HepG2 (cell line): ENCODE results near the gene ARHGAP25. TPM values are rescaled to one million over a fixed set of nuclear protein-coding genes. Genes with fewer than 3 reads are reported as not detected.

Experiments used
- ATAC-seq: fragments of 200-7000 bp; cut with Tn5 transposase; 3 replicates; pipeline ENCODE4 v1.9.1; 2020; ENCODE audit warnings: mild to moderate bottlenecking, moderate library complexity
- BruUV-seq: library from RNA; stranded (reverse); fragments of 400-500 nt; replicated peaks from 2 replicates; lab custom pipeline; 2021; lab: Mats Ljungman, UMichigan
- CTCF ChIA-PET: fragments of 300-600 bp; formaldehyde crosslinking; extraction: SDS; loops from one replicate; lab custom pipeline; 2021; ENCODE audit warnings: low total read pairs, inconsistent platforms, low intra/inter-chr PET ratio; lab: Yijun Ruan, JAX
- POLR2A ChIA-PET: fragments of 350-600 bp; sonication (Branson Sonifier 250); formaldehyde crosslinking; loops from one replicate; lab custom pipeline; 2020; ENCODE audit warnings: antibody characterized with exemption, inconsistent platforms; lab: Yijun Ruan, JAX
- DNase-seq: peaks from one replicate; pipeline ENCODE4 v3.0.0-alpha.2; 2015; ENCODE audit warnings: low spot score
- FAIRE-seq: peaks from 3 replicates; lab custom pipeline; 2011; peaks lifted over from hg19 to GRCh38; lab: Jason Lieb, UNC
- H2AFZ ChIP-seq: one replicate; pipeline ENCODE4 v1.6.1; 2011; ENCODE audit warnings: low read length, inconsistent platforms
- H3K27ac ChIP-seq: fragments of 300-600 bp; 3 replicates; pipeline ENCODE4 v1.8.0; 2011; ENCODE audit warnings: mixed run types, mild to moderate bottlenecking, mixed read lengths, low read length, inconsistent platforms; ENCODE audit not compliant: insufficient read depth; ENCODE audit errors: extremely low read length
- H3K27me3 ChIP-seq, 2 experiments: fragments of 200-600 bp in 1 of 2; 2 replicates in 1 of 2; 3 replicates in 1 of 2; pipeline versions ENCODE4 v1.6.0 to v1.8.0; 2011; ENCODE audit warnings: low read length in 2 of 2, mild to moderate bottlenecking in 2 of 2, moderate library complexity in 2 of 2, inconsistent platforms in 1 of 2; ENCODE audit not compliant: insufficient read depth in 2 of 2, control insufficient read depth in 1 of 2
- H3K36me3 ChIP-seq, 2 experiments: fragments of 200-600 bp in 1 of 2; replicated peaks in 1 of 2; 2 replicates in 1 of 2; 3 replicates in 1 of 2; pipeline versions ENCODE4 v1.5.1 to v1.8.0; 2011; ENCODE audit warnings: low read length in 2 of 2, inconsistent platforms in 1 of 2; ENCODE audit not compliant: insufficient read depth in 2 of 2, control insufficient read depth in 1 of 2
- H3K4me1 ChIP-seq: 2 replicates; pipeline ENCODE4 v1.5.1; 2012; ENCODE audit warnings: low read length, inconsistent platforms; ENCODE audit not compliant: insufficient read depth
- H3K4me2 ChIP-seq: 2 replicates; pipeline ENCODE4 v1.6.0; 2011; ENCODE audit warnings: low read depth, low read length, inconsistent platforms
- H3K4me3 ChIP-seq, 3 experiments: fragments of 200-600 bp in 1 of 3; sonication (generic), shearing (Covaris generic) in 1 of 3; replicated peaks in 1 of 3; 2 replicates each; pipeline ENCODE4 v1.5.1; 2011 to 2016; ENCODE audit warnings: low read length in 3 of 3, inconsistent platforms in 2 of 3, low read depth in 2 of 3, mild to moderate bottlenecking in 2 of 3, control low read depth in 1 of 3, mixed read lengths in 1 of 3; ENCODE audit not compliant: insufficient read depth in 1 of 3
- H3K79me2 ChIP-seq: one replicate; pipeline ENCODE4 v1.6.1; 2011; ENCODE audit warnings: low read length, inconsistent platforms; ENCODE audit not compliant: insufficient read depth
- H3K9ac ChIP-seq: 2 replicates; pipeline ENCODE4 v1.6.0; 2011; ENCODE audit warnings: mild to moderate bottlenecking, low read depth, low read length, inconsistent platforms; ENCODE audit not compliant: insufficient read depth
- H3K9me3 ChIP-seq: 2 replicates; pipeline ENCODE4 v1.5.1; 2012; ENCODE audit warnings: mild to moderate bottlenecking, low read length
- H4K20me1 ChIP-seq: 2 replicates; pipeline ENCODE4 v1.6.0; 2011; ENCODE audit warnings: inconsistent platforms, mild to moderate bottlenecking, low read length, moderate library complexity; ENCODE audit not compliant: insufficient read depth
- NR2C2 ChIP-seq: sonication (generic); formaldehyde crosslinking; IDR thresholded peaks from 2 replicates; pipeline ENCODE4 v1.4.0; 2020; ENCODE audit warnings: missing genetic modification reagents, mild to moderate bottlenecking, moderate library complexity, borderline replicate concordance
- TOPORS ChIP-seq: sonication (generic); formaldehyde crosslinking; IDR thresholded peaks from 2 replicates; pipeline ENCODE4 v1.8.0; 2023; ENCODE audit warnings: mild to moderate bottlenecking, missing genetic modification reagents
- XBP1 ChIP-seq: sonication (generic); formaldehyde crosslinking; IDR thresholded peaks from 2 replicates; pipeline ENCODE4 v1.5.0; 2020; ENCODE audit warnings: missing genetic modification reagents
- ZNF619 ChIP-seq: sonication (generic); formaldehyde crosslinking; IDR thresholded peaks from 2 replicates; pipeline ENCODE4 v1.4.0; 2020; ENCODE audit warnings: mild to moderate bottlenecking, missing genetic modification reagents
- ZNF782 ChIP-seq: sonication (generic); formaldehyde crosslinking; IDR thresholded peaks from 2 replicates; pipeline ENCODE4 v1.4.0; 2020; ENCODE audit warnings: missing genetic modification reagents, mild to moderate bottlenecking, borderline replicate concordance
- WGBS: methylation state at CpG from one replicate; pipeline ENCODE4 v1.1.6; 2017; ENCODE audit warnings: low lambda C conversion rate; 5-methylcytosine and 5-hydroxymethylcytosine counted together
- in situ Hi-C: cut with HindIII; loops from 2 replicates; pipeline ENCODE4 v1.10.0; 2017; ENCODE audit warnings: low pct_unique_long_range_greater_than_20kb; ENCODE audit not compliant: extremely low pct_ligation_motif_present
- intact Hi-C: fragments of 100-400 bp; cut with micrococcal nuclease; formaldehyde crosslinking; loops from one replicate; pipeline ENCODE4 v1.10.0; 2022; ENCODE audit not compliant: unreplicated experiment
- polyA plus RNA-seq, 8 experiments: library from polyadenylated mRNA; depleted of rRNA in 3 of 8; stranded (reverse) in 7 of 8; unstranded in 1 of 8; fragments of >200 nt; fragmentation: Illumina TruSeq in 4 of 8; extraction: Trizol in 4 of 8; gene quantifications; 2 replicates each; pipeline versions ENCODE4 v1.2.1 to v1.2.3, GENCODE V29; 2011 to 2016; ENCODE audit warnings: low read depth in 4 of 8, missing spikeins in 1 of 8, mixed read lengths in 1 of 8; ENCODE audit not compliant: insufficient read depth in 1 of 8
- total RNA-seq, 5 experiments: library from RNA; depleted of rRNA; stranded (reverse); fragments of >200 nt; fragmentation: Illumina TruSeq; extraction: Trizol; gene quantifications; 2 replicates each; pipeline ENCODE4 v1.2.3, GENCODE V29; 2016; ENCODE audit warnings: low read depth in 1 of 5
- TF ChIP-seq, protein P1 (sequence below): sonication (generic); formaldehyde crosslinking; IDR thresholded peaks from 2 replicates; pipeline ENCODE4 v1.4.0; 2020; ENCODE audit warnings: mild to moderate bottlenecking, missing genetic modification reagents
- TF ChIP-seq, protein P2 (sequence below), 2 experiments: sonication (generic) in 1 of 2; formaldehyde crosslinking in 1 of 2; IDR thresholded peaks; 2 replicates each; pipeline versions ENCODE4 v1.5.1 to v1.6.1; 2011 to 2020; ENCODE audit warnings: borderline replicate concordance in 1 of 2, low read depth in 1 of 2, low read length in 1 of 2, mild to moderate bottlenecking in 1 of 2, missing genetic modification reagents in 1 of 2, moderate library complexity in 1 of 2

The ARHGAP25 gene
- total and polyA plus RNA-seq, 2 of the 13 experiments (the other 11 are each of a cell fraction or from before 2014, with no cell fraction given): not detected

DNA sequence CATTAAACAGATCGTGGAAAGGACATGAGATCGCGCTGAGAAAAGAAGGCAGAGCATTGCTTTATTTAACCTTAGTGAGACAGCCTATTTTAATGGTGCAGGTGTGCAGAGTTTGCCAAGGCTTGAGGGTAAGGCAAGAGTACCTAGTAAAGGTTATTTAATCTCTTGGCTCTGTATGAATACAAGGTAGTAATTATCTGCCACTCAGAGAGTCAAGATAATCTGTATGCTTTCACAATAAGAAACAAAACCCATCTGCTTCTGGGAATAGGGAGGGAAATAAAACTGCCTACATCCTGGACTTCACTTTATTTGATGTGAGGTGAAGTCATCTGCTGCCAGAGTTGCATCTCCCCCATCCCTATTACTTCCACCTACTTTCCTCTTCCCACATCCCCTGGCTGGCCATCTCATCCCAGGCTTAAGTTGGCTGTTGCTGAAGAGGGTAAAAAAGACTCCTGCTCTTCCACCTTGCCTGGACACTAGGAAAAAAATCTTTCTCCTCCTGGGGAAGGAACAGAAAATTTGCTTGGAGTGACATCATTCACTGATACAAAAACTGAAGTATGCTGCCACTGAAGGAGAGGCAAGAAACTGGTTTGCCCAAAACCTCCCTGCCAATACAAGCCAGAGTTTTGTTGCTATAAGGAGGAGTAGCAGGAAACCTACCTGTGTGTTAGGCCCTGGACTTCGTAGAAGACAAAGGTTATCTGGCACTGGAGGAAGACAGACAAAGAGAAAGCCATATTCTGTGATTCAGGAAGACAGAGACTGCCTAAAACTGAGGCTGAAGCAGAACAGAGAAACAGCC is 35.8 kb upstream of the ARHGAP25 start:
- intact Hi-C loops: no loop called here

More for the DNA sequence above, 35.8 kb upstream of the ARHGAP25 start:
- peaks cover 13% of the 10 kb centered on the region for H3K9me3 ChIP-seq
- ATAC-seq (no peak), DNase-seq (no peak)
- no peak overlapping the region for H3K9ac ChIP-seq
- BruUV-seq: no TSS peak
- H2AFZ ChIP-seq: no peak overlapping the region
- H3K36me3 ChIP-seq: no peaks in the 10 kb centered on the region
- no peak overlapping the region for H3K4me2 ChIP-seq
- H3K4me3 ChIP-seq: no peak overlapping the region
- no peaks in the 10 kb centered on the region for H4K20me1 ChIP-seq
- no peaks in the 10 kb centered on the region; a peak in 1 of 5 replicates for H3K27me3 ChIP-seq
- in situ Hi-C loops: no loop called here
- POLR2A ChIA-PET: no interaction called here
- no peaks in the 10 kb centered on the region for H3K4me1 ChIP-seq
- H3K27ac ChIP-seq: no peak overlapping the region
- TF ChIP-seq, protein P1, sequence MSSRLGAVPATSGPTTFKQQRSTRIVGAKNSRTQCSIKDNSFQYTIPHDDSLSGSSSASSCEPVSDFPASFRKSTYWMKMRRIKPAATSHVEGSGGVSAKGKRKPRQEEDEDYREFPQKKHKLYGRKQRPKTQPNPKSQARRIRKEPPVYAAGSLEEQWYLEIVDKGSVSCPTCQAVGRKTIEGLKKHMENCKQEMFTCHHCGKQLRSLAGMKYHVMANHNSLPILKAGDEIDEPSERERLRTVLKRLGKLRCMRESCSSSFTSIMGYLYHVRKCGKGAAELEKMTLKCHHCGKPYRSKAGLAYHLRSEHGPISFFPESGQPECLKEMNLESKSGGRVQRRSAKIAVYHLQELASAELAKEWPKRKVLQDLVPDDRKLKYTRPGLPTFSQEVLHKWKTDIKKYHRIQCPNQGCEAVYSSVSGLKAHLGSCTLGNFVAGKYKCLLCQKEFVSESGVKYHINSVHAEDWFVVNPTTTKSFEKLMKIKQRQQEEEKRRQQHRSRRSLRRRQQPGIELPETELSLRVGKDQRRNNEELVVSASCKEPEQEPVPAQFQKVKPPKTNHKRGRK (CRISPR knock-in tag): no peak
- TF ChIP-seq ZNF619 (no peak), ZNF782 (CRISPR knock-in tag) (no peak), TOPORS (CRISPR knock-in tag) (no peak), NR2C2 (CRISPR knock-in tag) (no peak), XBP1 (CRISPR knock-in tag) (no peak)
- TF ChIP-seq, protein P2, sequence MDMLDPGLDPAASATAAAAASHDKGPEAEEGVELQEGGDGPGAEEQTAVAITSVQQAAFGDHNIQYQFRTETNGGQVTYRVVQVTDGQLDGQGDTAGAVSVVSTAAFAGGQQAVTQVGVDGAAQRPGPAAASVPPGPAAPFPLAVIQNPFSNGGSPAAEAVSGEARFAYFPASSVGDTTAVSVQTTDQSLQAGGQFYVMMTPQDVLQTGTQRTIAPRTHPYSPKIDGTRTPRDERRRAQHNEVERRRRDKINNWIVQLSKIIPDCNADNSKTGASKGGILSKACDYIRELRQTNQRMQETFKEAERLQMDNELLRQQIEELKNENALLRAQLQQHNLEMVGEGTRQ (IDR thresholded peaks at IDR 0.05; ENCODE audit: low read depth, low read length): no peak
- TF ChIP-seq, protein P2 (CRISPR knock-in tag; IDR thresholded peaks at IDR 0.05; ENCODE audit: borderline replicate concordance): no peak
- TF ChIP-seq, all 625 proteins: peak for 0
- FAIRE-seq: no peak
- 22% methylated on average over 4 of the region's 4 CpGs for WGBS
- H3K79me2 ChIP-seq: no peaks in the 10 kb centered on the region
- CTCF ChIA-PET: no interaction called here
